SU-DHL-6 (cell line): Measurements from ENCODE around the gene MZB1.

Experiments
- CTCF ChIP-seq: fragments of 200-600 bp; sonication (generic); IDR thresholded peaks from one replicate; pipeline ENCODE4 v1.5.1; 2017; ENCODE audit warnings: antibody characterized with exemption, mild to moderate bottlenecking, low read length, moderate library complexity; ENCODE audit not compliant: insufficient read depth, poor library complexity, severe bottlenecking
- EZH2phosphoT487 ChIP-seq: fragments of 200-600 bp; sonication (generic), shearing (Covaris generic); conservative IDR thresholded peaks from 2 replicates; pipeline ENCODE4 v1.6.1; 2018; ENCODE audit warnings: mild to moderate bottlenecking, antibody characterized with exemption, low read length, moderate library complexity, mixed read lengths

GRCh38 chr5:139382807-139383206 is 6.9 kb downstream of the MZB1 start:
- TF ChIP-seq CTCF (no peak), EZH2phosphoT487 (no peak)
